ENCODE results near the gene TRIM27.
"Not testable (repeated sequence)": the region's sequence is repeated elsewhere in the genome, so short reads cannot be mapped to it uniquely, and the experiment has no call there.

The TRIM27 gene, protein sequence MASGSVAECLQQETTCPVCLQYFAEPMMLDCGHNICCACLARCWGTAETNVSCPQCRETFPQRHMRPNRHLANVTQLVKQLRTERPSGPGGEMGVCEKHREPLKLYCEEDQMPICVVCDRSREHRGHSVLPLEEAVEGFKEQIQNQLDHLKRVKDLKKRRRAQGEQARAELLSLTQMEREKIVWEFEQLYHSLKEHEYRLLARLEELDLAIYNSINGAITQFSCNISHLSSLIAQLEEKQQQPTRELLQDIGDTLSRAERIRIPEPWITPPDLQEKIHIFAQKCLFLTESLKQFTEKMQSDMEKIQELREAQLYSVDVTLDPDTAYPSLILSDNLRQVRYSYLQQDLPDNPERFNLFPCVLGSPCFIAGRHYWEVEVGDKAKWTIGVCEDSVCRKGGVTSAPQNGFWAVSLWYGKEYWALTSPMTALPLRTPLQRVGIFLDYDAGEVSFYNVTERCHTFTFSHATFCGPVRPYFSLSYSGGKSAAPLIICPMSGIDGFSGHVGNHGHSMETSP

DNA sequence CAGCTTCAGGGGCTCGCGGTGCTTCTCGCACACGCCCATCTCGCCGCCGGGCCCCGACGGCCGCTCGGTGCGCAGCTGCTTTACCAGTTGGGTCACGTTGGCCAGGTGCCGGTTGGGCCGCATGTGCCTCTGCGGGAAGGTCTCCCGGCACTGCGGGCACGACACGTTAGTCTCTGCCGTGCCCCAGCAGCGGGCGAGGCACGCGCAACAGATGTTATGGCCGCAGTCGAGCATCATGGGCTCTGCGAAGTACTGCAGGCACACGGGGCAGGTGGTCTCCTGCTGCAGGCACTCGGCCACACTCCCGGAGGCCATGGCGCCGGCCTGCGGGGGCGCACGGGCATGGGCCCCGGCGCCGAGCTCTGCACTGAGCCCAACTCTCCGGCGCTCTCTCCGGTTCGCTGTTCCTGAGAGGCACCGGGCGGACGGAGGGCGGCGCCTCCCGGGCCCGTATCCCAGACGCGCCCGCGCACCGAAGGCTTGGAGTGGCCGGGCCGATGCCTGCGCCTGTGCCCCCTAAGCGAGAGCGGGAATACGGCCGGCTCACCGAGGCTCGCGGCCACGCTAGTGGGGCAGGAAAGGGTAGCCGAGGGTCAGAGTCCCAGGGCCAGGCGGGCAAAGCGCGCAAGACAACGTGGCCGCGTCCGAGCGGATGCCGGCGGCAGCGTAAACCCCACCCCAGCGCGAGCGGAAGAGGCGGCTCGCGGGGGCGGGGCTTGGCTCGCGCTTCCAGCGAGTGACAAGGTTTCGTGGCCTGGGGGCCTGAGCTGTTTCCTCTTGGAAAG lies at the start of gene TRIM27:
TRIM27 (minus strand) TSS at position 668 of the 785 bp plus-strand sequence; CDS start at position 315, 353 bp downstream.
- TF ChIP-seq, protein P1, sequence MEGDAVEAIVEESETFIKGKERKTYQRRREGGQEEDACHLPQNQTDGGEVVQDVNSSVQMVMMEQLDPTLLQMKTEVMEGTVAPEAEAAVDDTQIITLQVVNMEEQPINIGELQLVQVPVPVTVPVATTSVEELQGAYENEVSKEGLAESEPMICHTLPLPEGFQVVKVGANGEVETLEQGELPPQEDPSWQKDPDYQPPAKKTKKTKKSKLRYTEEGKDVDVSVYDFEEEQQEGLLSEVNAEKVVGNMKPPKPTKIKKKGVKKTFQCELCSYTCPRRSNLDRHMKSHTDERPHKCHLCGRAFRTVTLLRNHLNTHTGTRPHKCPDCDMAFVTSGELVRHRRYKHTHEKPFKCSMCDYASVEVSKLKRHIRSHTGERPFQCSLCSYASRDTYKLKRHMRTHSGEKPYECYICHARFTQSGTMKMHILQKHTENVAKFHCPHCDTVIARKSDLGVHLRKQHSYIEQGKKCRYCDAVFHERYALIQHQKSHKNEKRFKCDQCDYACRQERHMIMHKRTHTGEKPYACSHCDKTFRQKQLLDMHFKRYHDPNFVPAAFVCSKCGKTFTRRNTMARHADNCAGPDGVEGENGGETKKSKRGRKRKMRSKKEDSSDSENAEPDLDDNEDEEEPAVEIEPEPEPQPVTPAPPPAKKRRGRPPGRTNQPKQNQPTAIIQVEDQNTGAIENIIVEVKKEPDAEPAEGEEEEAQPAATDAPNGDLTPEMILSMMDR (IDR thresholded peaks at IDR 0.05; ENCODE audit: low read depth, low read length, missing control alignments) = peak; percentile 5
- in situ Hi-C loops (cut with HindIII; ENCODE audit: low sequenced_read_pairs) = no loop called here
- H3K4me3 ChIP-seq (ENCODE audit: low read depth, low read length) = peak within 1 kb of the TSS; percentile 98
- DNase-seq (ENCODE audit: low read depth) = no peak

DNA sequence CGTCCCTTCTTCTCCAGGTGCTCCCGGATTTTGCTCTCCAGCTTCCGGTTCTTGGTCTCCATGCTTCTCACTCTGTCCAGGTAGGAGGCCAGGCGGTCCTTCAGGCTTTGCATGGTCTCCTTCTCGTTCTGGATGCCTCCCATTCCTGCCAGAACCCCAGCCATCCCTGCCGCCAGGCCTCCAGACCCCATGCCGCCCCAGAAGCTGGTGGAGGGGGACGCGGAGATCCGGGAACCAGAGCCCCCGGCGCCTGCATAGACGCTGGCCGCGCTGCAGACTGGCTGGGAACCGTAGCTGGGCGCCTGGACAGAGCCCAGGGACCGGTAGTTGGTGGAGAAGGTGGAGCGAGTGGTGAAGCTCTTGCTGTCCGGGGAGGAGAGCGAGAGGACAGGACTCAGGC lies 46.3 kb upstream of the TRIM27 start:
- DNase-seq (ENCODE audit: low read depth); in situ Hi-C loops (cut with HindIII; ENCODE audit: low sequenced_read_pairs); H3K4me3 ChIP-seq (ENCODE audit: low read depth, low read length): not testable (repeated sequence)

DNA sequence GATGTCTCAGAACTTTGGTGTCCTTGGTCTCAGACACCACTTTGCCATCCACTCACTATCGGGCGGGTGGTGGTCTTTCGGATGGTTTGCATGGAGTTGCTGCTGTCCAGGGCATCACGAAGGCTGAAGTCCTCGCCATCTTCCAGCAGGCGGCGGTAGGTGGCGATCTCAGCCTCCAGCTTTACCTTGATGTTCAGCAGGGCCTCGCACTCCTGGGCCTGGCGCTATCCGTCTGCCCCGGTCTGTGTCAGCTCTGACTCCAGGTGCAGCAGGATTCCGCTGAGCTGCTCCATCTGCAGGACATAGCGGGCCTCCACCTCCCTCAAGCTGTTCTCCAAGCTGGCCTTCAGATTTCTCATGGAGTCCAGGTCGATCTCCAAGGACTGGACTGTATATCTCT lies 45.3 kb upstream of the TRIM27 start:
- in situ Hi-C loops (cut with HindIII; ENCODE audit: low sequenced_read_pairs) = no loop called here
- DNase-seq (ENCODE audit: low read depth) = no peak
- TF ChIP-seq, protein P1 (IDR thresholded peaks at IDR 0.05; ENCODE audit: low read depth, low read length, missing control alignments) = no peak
- H3K4me3 ChIP-seq (ENCODE audit: low read depth, low read length) = no peak overlapping the region

DNA sequence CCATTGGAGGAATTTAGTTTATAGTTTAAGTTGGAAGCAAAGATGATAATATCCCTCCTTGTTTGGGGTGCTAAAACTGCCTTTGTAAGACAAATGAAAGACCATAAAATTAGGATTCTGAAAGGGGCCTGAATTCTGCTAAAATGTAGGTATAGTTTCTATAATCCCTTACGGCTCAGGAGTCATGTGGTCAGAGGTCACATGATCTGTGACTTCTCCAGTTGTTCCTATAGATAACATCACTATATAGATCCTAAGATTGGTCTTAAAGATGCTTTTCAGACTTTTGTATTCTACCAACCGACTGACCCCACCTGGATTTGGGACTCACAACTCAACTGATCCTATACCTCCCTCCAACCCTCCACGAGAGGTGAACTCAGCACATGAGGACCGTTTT lies 44.7 kb upstream of the TRIM27 start:
- H3K4me3 ChIP-seq (ENCODE audit: low read depth, low read length) = no peak overlapping the region
- DNase-seq (ENCODE audit: low read depth) = no peak
- TF ChIP-seq, protein P1 (IDR thresholded peaks at IDR 0.05; ENCODE audit: low read depth, low read length, missing control alignments) = no peak
- in situ Hi-C loops (cut with HindIII; ENCODE audit: low sequenced_read_pairs) = no loop called here

DNA sequence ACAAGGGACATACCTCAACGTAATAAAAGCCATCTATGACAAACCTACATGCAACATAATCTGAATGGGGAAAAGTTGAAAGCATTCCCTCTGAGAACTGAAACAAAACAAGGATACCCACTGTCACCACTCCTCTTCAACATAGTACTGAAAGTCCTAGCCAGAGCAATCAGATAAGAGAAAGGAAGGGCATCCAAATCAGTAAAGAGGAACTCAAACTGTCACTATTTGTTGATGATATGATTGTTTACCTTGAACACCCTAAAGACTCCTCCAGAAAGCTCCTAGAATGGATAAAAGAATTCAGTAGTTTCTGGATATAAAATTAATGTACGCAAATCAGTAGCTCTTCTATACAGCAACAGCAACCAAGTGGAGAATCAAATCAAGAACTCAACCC lies 41.9 kb upstream of the TRIM27 start:
- no peak overlapping the region for H3K4me3 ChIP-seq (ENCODE audit: low read depth, low read length)
- in situ Hi-C loops (cut with HindIII; ENCODE audit: low sequenced_read_pairs) = no loop called here
- no peak for DNase-seq (ENCODE audit: low read depth)
- TF ChIP-seq, protein P1 (IDR thresholded peaks at IDR 0.05; ENCODE audit: low read depth, low read length, missing control alignments) = no peak

DNA sequence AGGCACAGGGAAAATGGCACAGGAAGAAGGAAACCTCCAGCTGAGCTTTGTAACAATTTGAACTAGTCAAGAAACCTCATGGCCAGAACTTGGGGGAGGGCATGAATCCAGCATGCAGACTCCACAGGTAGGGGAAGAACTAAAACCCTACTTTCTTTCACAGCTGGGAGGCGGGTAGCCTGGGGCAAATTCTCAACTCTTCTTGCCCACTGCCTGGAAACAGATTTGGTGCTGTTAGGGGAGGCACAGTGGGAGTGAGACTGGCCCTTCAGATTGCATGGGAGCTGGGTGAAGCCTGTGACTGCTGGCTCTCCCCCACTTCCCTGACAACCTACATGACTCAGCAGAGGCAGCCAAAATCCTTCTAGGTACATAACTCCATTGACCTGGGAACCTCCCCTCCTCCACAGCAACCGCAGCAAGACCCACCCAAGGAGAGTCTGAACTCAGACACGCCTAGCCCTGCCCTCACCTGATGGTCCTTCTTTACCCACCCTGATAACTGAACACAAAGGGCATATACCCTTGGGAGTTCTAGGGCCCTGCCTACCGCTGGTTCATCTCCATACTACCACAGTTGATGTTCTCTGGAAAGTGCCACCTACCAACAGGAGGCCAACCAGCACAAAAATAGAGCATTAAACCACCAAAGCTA lies 37.2 kb upstream of the TRIM27 start:
- TF ChIP-seq, protein P1 (IDR thresholded peaks at IDR 0.05; ENCODE audit: low read depth, low read length, missing control alignments) = no peak
- no peak for DNase-seq (ENCODE audit: low read depth)
- in situ Hi-C loops (cut with HindIII; ENCODE audit: low sequenced_read_pairs) = no loop called here
- no peak overlapping the region for H3K4me3 ChIP-seq (ENCODE audit: low read depth, low read length)

DNA sequence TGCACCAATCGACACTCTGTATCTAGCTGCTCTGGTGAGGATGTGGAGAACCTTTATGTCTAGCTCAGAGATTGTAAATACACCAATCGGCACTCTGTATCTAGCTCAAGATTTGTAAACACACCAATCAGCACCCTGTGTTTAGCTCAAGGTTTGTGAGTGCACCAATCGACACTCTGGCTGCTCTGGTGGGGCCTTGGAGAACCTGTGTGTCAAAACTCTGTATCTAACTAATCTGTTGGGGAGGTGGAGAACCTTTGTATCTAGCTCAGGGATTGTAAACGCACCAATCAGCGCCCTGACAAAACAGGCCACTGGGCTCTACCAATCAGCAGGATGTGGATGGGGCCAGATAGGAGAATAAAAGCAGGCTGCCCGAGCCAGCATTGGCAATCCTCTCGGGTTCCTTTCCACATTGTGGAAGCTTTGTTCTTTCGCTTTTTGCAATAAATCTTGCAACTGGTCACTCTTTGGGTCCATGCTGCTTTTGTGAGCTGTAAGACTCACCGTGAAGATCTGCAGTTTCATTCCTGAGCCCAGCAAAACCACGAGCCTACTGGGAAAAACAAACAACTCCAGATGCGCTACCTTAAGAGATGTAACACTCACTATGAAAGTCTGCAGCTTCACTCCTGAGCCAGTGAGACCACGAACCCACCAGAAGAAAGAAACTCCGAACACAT lies 34.9 kb upstream of the TRIM27 start:
- H3K4me3 ChIP-seq (ENCODE audit: low read depth, low read length); in situ Hi-C loops (cut with HindIII; ENCODE audit: low sequenced_read_pairs); DNase-seq (ENCODE audit: low read depth): not testable (repeated sequence)

DNA sequence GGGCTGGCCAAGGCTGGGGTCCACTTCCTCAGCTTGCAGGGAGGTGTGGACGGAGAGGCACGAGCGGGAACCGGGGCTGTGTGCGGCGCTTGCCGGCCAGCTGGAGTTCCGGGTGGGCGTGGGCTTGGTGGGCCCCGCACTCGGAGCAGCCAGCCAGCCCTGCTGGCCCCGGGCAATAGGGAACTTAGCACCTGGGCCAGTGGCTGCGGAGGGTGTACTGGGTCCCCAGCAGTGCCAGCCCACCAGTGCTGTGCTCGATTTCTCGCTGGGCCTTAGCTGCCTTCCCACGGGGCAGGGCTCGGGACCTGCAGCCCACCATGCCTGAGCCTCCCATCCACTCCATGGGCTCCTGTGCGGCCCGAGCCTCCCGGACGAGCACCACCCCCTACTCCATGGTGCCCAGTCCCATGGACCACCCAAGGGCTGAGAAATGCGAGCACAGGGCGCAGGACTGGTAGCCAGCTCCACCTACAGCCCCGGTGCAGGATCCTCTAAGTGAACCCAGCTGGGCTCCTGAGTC lies 34.1 kb upstream of the TRIM27 start:
- in situ Hi-C loops (cut with HindIII; ENCODE audit: low sequenced_read_pairs); H3K4me3 ChIP-seq (ENCODE audit: low read depth, low read length); DNase-seq (ENCODE audit: low read depth): not testable (repeated sequence)

Data from astrocyte of the cerebellum (primary cell).